Measurements from ENCODE around the gene MAP3K1.

The MAP3K1 gene

GRCh38 chr5:56812110-56812509, 3.2 kb upstream of the MAP3K1 start:
- CTCF ChIA-PET, result no interaction called here
- POLR2A ChIA-PET, result no interaction called here
- H3K4me3 ChIP-seq (ENCODE audit: low read depth, low read length), result no peak overlapping the region
- DNase-seq (ENCODE audit: low read depth, low spot score), result no peak
- TF ChIP-seq CTCF (IDR thresholded peaks at IDR 0.05; ENCODE audit: insufficient read depth, low read length, missing control alignments), result no peak

GRCh38 chr5:56813302-56813701, 2.0 kb upstream of the MAP3K1 start:
- ChIA-PET CTCF (no interaction called here), POLR2A (no interaction called here)
- TF ChIP-seq CTCF (IDR thresholded peaks at IDR 0.05; ENCODE audit: insufficient read depth, low read length, missing control alignments), result no peak
- H3K4me3 ChIP-seq (ENCODE audit: low read depth, low read length), result no peak overlapping the region
- no peak for DNase-seq (ENCODE audit: low read depth, low spot score)

GRCh38 chr5:56814361-56814962, 887 bp upstream of the MAP3K1 start:
- ChIA-PET CTCF (interaction anchor here (0.6 to 1.3 kb wide), 2 partner anchors 23 to 543 kb away, joined by 3 read pairs; no protein-coding TSS in a partner anchor), POLR2A (no interaction called here)
- H3K4me3 ChIP-seq (ENCODE audit: low read depth, low read length), result peak overlapping the region; percentile 74
- no peak for TF ChIP-seq CTCF (IDR thresholded peaks at IDR 0.05; ENCODE audit: insufficient read depth, low read length, missing control alignments)
- no peak for DNase-seq (ENCODE audit: low read depth, low spot score)

GRCh38 chr5:56815658-56816545, 553 bp downstream of the MAP3K1 start:
- no peak for DNase-seq (ENCODE audit: low read depth, low spot score)
- peak overlapping the region; percentile 74 for H3K4me3 ChIP-seq (ENCODE audit: low read depth, low read length)
- POLR2A ChIA-PET, result no interaction called here
- no peak for TF ChIP-seq CTCF (IDR thresholded peaks at IDR 0.05; ENCODE audit: insufficient read depth, low read length, missing control alignments)
- CTCF ChIA-PET, result no interaction called here

- POLR2A ChIA-PET, result no interaction called here
- peak overlapping the region; percentile 74 for H3K4me3 ChIP-seq (ENCODE audit: low read depth, low read length)
- CTCF ChIA-PET, result no interaction called here
- no peak for TF ChIP-seq CTCF (IDR thresholded peaks at IDR 0.05; ENCODE audit: insufficient read depth, low read length, missing control alignments)
- no peak for DNase-seq (ENCODE audit: low read depth, low spot score)
Observed at GRCh38 chr5:56816546-56817081, 1.3 kb downstream of the MAP3K1 start.

Data from AG04449 (cell line).